Eye (tissue), 1 donor: ENCODE data around the gene LMO7.
"Not testable (repeated sequence)": the region's sequence is repeated elsewhere in the genome, so short reads cannot be mapped to it uniquely, and the experiment has no call there.

ENCODE experiments used
- DNase-seq: peaks from one replicate; pipeline ENCODE4 v3.0.0-alpha.2; 2015

Gene LMO7

GRCh38 chr13:75782985-75783384 is 146.9 kb downstream of the LMO7 start:
- DNase-seq: no peak

DNA sequence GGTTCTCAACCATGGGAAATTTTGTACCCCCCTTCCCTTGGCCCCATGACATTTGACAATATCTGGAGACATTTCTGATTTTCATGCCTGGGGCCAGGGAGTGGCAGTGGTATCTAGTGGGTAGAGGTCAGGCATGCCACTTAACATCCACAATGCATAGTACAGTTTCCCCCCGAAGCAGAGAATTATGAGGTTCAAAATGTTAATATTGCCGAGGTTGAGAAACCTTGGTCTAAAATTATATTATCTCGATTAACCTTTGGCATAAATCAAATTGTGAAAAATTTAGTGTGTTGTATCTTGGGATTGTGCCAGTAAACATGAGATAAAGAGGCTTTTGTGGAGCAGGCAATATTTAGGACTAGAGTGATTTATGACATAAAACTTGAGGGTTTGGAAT is 147.9 kb downstream of the LMO7 start:
- DNase-seq: no peak

GRCh38 chr13:75785130-75785529 is 149.0 kb downstream of the LMO7 start:
- DNase-seq: no peak

DNA sequence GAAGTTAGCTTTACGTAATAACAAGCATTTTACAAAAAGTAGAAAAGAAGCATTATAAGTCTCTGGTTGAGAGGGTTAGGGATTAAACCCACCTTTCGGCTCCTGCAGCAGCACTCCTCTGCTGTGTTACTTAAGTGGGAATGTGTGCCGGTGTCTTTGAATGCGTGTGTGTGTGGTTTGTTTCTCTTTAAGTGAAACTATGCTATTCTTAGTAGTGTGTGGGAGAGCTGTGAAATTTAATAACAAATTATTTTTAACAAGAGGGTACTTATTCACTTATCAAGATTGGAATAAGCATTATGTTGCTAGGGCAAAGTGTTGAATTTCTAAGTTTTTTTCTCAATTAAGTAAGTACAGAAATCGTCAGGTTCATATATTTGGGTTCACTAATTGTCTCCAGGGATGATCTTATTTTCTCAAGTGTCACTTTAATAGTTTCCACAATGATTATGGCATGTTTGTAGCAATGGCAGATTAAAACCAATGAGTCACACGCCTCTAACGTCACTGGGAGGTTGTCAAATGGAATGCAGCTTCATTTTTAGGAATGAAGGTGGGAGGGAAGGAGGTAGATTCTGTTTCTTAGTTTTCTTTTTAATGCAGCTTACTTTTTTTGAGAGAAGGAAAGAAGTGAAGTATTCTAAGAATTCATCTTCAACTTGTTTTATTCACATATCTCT is 151.3 kb downstream of the LMO7 start:
- no peak for DNase-seq

GRCh38 chr13:75788481-75788981 is 152.4 kb downstream of the LMO7 start:
- peak; percentile 21 for DNase-seq

DNA sequence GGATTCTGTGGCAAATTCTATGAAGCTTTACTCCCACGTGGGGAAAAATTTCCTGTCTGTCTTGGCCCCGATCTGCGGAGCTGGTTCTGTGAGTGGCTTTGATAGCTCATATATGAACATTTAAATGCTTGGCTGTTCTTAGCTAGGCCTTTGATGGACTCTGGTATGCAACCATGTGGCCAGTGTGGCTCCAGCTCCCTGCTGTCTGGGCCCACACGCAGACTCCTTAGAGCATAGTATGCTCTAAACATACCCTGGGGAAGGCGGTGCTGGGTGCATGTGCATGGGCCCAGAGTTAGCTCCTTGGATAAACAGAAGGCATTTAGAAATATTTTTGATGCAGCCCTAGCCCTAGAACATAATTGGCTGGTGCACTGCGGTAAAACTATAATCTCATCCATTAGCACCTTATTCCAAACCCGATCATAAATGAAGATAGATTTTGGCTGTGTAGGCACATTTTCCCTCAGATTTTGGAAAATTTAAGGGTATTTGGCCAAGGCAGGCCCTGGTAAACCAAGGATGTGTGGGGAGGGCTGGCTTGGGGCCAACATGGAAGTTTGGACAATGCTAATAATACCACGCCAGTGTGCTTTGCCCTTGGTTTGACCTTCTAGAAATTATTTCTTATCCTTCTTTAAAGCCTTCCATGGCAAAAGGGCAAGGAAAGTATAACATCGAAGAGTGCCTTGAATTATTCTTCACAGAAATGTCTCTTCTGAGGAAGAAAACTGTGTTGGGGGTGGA is 153.5 kb downstream of the LMO7 start:
- DNase-seq: no peak

GRCh38 chr13:75790198-75790970 is 154.3 kb downstream of the LMO7 start:
- no peak for DNase-seq

DNA sequence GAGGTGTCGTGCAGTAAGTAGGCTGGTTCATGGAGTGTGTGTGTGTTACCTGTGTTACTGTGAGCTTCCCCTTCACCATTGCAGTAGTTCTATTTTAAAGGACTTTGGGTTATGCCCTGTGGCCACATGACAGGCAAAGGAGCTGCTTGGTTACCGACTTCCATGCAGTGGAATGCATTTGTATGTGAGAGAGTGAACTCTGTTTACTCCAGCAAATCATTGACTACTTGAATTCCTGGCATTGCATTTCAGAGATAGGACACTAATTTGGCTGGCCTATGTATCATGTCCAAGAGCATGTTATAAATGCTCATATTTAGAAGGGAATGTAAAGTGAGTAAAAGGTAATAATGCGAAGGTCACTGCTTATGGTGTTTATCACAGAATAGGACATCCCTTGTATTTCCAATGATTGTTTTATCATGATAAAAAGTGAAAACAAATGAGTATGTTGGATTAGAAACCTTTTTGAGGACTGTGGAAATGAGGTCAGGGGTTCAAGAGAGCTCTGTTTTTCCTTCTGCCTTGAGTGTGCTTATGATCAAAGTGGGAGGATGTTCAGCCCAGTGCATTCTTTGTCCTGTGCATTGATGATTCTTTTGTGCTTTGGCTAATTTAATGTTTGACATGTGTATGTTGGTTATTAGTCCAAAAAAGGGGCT is 156.5 kb downstream of the LMO7 start:
- no peak for DNase-seq

DNA sequence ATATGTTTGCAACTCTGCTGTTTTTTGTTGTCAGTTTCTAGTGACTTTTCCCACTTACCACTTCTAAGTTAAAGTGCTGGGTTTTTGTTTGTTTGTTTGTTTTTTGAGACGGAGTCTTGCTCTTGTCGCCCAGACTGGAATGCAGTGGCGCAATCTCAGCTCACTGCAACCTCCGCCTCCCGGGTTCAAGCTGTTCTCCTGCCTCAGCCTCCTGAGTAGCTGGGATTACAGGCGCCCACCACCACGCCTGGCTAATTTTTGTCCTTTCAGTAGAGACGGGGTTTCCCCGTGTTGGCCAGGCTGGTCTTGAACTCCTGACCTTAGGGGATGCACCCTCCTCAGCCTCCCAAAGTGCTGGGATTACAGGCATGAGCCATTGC is 157.0 kb downstream of the LMO7 start:
- DNase-seq: not testable (repeated sequence)

- no peak for DNase-seq
Observed at GRCh38 chr13:75794663-75795062, 158.5 kb downstream of the LMO7 start.

GRCh38 chr13:75795274-75795673 is 159.1 kb downstream of the LMO7 start:
- DNase-seq: no peak

GRCh38 chr13:75796825-75797224 is 160.7 kb downstream of the LMO7 start:
- DNase-seq: no peak

GRCh38 chr13:75797239-75797638 is 161.1 kb downstream of the LMO7 start:
- no peak for DNase-seq

DNA sequence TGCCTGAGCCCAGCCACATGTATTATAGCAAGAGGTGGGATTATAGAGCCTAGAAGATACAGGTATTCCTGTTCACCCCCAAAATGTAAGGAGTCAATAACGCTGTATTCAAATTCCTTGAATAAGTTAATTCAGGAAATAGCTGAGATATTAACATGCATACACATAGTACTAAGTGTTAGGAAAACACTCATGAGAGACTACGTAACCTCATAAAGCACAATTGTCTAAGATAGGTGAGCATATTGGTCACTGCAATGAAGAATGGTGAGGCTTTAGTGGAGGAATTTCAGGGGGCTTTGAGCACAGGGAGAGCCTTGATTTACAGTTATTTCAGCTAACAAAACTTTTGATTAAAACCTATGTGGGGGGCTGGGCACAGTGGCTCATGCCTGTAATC is 161.6 kb downstream of the LMO7 start:
- no peak for DNase-seq

DNA sequence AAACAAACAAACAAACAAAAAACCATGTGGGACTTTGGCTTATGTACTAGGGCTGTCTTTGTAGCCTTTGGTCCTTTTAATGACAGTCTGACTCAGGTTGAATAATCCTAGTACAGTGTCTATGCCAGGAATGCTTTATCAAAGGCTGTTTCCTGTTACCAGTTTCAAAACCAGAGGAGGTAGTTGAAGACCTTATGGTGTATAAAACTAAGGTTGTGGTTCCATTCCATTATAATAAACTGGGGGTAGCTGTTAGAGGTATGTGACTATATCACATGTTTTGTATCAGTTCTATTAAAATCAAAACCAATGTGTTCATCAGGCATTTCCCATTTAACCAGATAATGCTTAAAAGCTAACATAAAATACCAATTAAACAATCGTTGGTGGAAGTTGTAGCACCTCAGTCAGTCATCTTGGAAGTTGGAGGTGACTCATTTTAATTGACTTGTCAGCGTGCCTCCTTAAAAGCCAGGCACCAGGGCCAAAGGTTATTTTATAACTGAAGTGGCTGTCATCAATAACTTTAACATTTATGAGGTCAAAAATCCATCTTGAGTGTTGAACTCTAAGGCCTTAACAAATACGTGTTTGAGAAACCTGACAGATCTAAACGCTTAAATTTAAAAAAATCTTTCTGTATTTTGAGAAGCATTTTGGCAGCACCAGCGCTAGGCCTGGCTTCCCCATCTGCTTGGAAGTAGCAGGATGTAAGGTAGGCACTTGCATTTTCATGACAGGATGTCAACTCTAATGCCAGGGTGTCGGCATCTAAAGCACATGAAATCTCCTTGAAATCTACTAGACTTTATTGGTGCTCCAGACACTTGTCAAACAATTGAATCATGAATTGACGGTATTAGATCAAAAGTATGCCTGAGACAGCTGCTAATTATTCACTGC is 162.5 kb downstream of the LMO7 start:
- no peak for DNase-seq

DNA sequence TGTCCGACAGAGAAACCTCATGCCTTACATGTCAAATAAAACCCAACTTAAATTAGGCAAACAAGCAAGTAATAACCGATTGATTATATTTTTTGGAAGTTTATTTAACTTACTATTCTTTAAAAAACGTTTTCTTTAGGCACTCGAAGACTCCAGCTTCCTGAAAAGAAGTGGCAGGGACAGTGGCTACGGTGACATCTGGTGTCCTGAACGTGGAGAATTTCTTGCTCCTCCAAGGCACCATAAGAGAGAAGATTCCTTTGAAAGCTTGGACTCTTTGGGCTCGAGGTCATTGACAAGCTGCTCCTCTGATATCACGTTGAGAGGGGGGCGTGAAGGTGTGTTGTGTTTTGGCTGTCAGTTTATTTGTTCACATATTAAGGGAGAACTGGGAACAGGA is 164.4 kb downstream of the LMO7 start:
- DNase-seq: no peak

- DNase-seq: no peak
Observed at GRCh38 chr13:75801388-75801945, 165.3 kb downstream of the LMO7 start.

GRCh38 chr13:75802161-75802560 is 166.0 kb downstream of the LMO7 start:
- DNase-seq: no peak

DNA sequence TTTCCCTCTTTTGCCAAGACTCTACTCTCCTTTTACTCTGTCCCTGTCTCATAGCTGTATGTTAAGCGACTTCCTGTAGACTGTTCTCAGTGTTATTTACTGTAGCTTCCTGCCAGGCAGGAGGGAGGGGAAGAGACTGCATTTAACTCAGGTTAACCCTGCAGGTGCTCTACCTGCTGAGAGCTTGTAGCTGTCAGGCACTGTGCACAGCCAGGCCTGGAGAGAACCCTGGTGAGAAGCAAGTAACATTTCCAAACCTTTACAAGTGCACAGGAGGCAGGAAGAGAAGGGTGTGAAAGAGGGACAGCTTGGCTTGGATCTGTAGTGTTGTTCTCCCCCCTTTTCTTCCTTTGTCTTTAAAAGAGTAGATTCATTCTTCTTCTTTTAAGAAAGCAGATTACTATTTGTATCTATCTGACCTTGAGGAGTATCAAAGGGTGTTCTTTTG is 167.1 kb downstream of the LMO7 start:
- no peak for DNase-seq

DNA sequence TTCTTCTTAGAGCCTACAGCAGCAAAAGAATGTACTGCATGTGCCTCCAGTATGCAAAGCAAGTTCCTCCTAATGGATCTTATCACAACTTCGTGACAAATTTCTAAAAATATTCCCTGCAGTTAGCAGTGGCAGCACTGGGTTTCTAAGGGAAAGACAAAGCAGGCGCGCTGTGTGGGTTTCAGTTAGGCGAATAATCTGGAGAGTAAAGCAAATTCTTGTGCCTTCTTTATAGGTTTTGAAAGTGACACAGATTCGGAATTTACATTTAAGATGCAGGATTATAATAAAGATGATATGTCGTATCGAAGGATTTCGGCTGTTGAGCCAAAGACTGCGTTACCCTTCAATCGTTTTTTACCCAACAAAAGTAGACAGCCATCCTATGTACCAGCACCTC is 167.9 kb downstream of the LMO7 start:
- DNase-seq: no peak

DNA sequence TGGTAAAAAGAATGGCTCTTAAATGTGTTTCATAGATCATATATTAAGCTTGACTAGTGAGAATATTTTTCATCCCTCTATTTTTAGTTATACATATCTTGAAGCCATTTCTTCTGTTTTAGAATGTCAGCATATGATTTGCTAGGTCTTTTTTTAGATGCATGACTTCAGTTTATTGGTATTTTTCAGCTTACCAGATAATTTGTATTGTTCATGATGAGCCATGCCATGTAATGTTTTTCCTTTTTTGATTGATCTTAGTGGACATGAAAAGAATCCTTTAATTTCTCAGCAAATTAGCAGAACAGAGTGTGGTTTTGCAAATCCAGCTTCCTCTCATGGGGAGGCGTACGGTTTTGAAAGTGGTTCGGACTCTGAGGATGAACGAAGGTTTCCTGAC is 168.5 kb downstream of the LMO7 start:
- no peak for DNase-seq

- no peak for DNase-seq
Observed at GRCh38 chr13:75806117-75806516, 170.0 kb downstream of the LMO7 start.
